GM21381 (cell line): ENCODE data around the gene WNT9B.

Source experiments
- ATAC-seq: cut with Tn5 transposase; IDR thresholded peaks from one replicate; pipeline ENCODE4 v1.9.1; 2021; ENCODE audit warnings: mild to moderate bottlenecking, moderate library complexity; ENCODE audit not compliant: unreplicated experiment

Gene WNT9B

GRCh38 chr17:46879101-46879500 lies 27.7 kb downstream of the WNT9B start:
- no peak for ATAC-seq

GRCh38 chr17:46881015-46881414 lies 29.6 kb downstream of the WNT9B start:
- ATAC-seq = no peak

GRCh38 chr17:46882666-46883065 lies 31.3 kb downstream of the WNT9B start:
- no peak for ATAC-seq

- ATAC-seq = no peak
Observed at GRCh38 chr17:46883871-46884520, 32.6 kb downstream of the WNT9B start.

GRCh38 chr17:46884552-46884951 lies 33.2 kb downstream of the WNT9B start:
- no peak for ATAC-seq

- ATAC-seq = no peak
Observed at GRCh38 chr17:46885415-46886309, 34.3 kb downstream of the WNT9B start.

- no peak for ATAC-seq
Observed at GRCh38 chr17:46886310-46886663, 34.9 kb downstream of the WNT9B start.

- no peak for ATAC-seq
Observed at GRCh38 chr17:46887717-46888116, 36.3 kb downstream of the WNT9B start.

- ATAC-seq = no peak
Observed at GRCh38 chr17:46888727-46889126, 37.3 kb downstream of the WNT9B start.

- ATAC-seq = no peak
Observed at GRCh38 chr17:46889519-46889918, 38.1 kb downstream of the WNT9B start.

- no peak for ATAC-seq
Observed at GRCh38 chr17:46889992-46890564, 38.7 kb downstream of the WNT9B start.

- ATAC-seq = no peak
Observed at GRCh38 chr17:46890638-46891037, 39.3 kb downstream of the WNT9B start.

GRCh38 chr17:46892192-46892703 lies 40.9 kb downstream of the WNT9B start:
- ATAC-seq = no peak

GRCh38 chr17:46894024-46894423 lies 42.6 kb downstream of the WNT9B start:
- no peak for ATAC-seq

GRCh38 chr17:46894476-46895151 lies 43.2 kb downstream of the WNT9B start:
- no peak for ATAC-seq

- no peak for ATAC-seq
Observed at GRCh38 chr17:46895171-46895570, 43.8 kb downstream of the WNT9B start.

- no peak for ATAC-seq
Observed at GRCh38 chr17:46896991-46897390, 45.6 kb downstream of the WNT9B start.

- ATAC-seq = no peak
Observed at GRCh38 chr17:46898364-46898763, 47.0 kb downstream of the WNT9B start.

GRCh38 chr17:46898860-46899259 lies 47.5 kb downstream of the WNT9B start:
- ATAC-seq = no peak

GRCh38 chr17:46901291-46901690 lies 49.9 kb downstream of the WNT9B start:
- ATAC-seq = no peak
